Transverse colon (tissue), 4 donors: ENCODE measurements around the gene RPL41. TPM values are rescaled to one million over a fixed set of nuclear protein-coding genes. Genes with fewer than 3 reads are reported as not detected.

Experiments
- DNase-seq: peaks from one replicate; pipeline ENCODE4 v3.0.0-alpha.2; 2019
- H3K27ac ChIP-seq, 4 donors: fragments of 200-600 bp; sonication (generic); 2 replicates each; pipeline ENCODE4 v1.5.1; 2016 to 2018; ENCODE audit warnings: inconsistent platforms in 4 of 4
- H3K27me3 ChIP-seq: fragments of 200-600 bp; sonication (generic); 2 replicates; pipeline ENCODE4 v1.5.1; 2017; ENCODE audit warnings: inconsistent platforms
- H3K36me3 ChIP-seq, 4 donors: fragments of 200-600 bp; sonication (generic); 2 replicates each; pipeline ENCODE4 v1.5.1; 2017 to 2019; ENCODE audit warnings: inconsistent platforms in 4 of 4
- H3K4me1 ChIP-seq, 4 donors: fragments of 200-600 bp; sonication (generic); 2 replicates each; pipeline ENCODE4 v1.5.1; 2017 to 2020; ENCODE audit warnings: inconsistent platforms in 4 of 4
- H3K4me3 ChIP-seq, 4 donors: fragments of 200-600 bp; sonication (generic); 1 replicate in 1 of 4; 2 replicates in 3 of 4; pipeline versions ENCODE4 v1.5.1 to v1.6.1; 2017 to 2019; ENCODE audit warnings: inconsistent platforms in 4 of 4
- H3K9me3 ChIP-seq, 2 donors: fragments of 200-600 bp; sonication (generic); 2 replicates each; pipeline ENCODE4 v1.5.1; 2017 to 2019; ENCODE audit warnings: inconsistent platforms in 2 of 2
- EP300 ChIP-seq: sonication (generic); formaldehyde crosslinking; IDR thresholded peaks from one replicate; pipeline ENCODE4 v1.6.1; 2017; ENCODE audit warnings: antibody characterized with exemption, low read depth
- POLR2A ChIP-seq: fragments of 450-650 bp; IDR thresholded peaks from one replicate; pipeline ENCODE4 v1.6.1; 2016; ENCODE audit warnings: antibody characterized with exemption, mild to moderate bottlenecking, moderate library complexity
- POLR2AphosphoS5 ChIP-seq, 3 donors: sonication (generic); formaldehyde crosslinking; IDR thresholded peaks; one replicate each; pipeline ENCODE4 v1.6.1; 2016; ENCODE audit warnings: antibody characterized with exemption in 3 of 3
- WGBS, 2 donors: methylation state at CpG; one replicate each; pipeline ENCODE4 v1.1.5; 2018; ENCODE audit warnings: low coverage in 1 of 2; 5-methylcytosine and 5-hydroxymethylcytosine counted together
- in situ Hi-C, 4 donors: fragments of 200-750 bp; cut with MboI; loops; one replicate each; pipeline versions ENCODE4 v1.15.0 to v1.15.1; 2017; ENCODE audit warnings: low sequenced_read_pairs in 3 of 4, low pct_ligation_motif_present in 1 of 4, low pct_unique_long_range_greater_than_20kb in 1 of 4
- intact Hi-C: fragments of 100-400 bp; cut with DNase I; formaldehyde crosslinking; loops from one replicate; pipeline ENCODE4 v1.15.1; 2023; ENCODE audit warnings: low total_unique reads
- total RNA-seq, 4 donors: library from RNA; depleted of rRNA; stranded (reverse); fragments of >200 nt; gene quantifications; one replicate each; pipeline ENCODE4 v1.1.0, GENCODE V29; 2016
- TF ChIP-seq, protein P1 (sequence below), 5 experiments: fragments of 200-600 bp in 3 of 5; fragments of 450-650 bp in 2 of 5; sonication (generic) in 3 of 5; IDR thresholded peaks; 1 replicate in 2 of 5; 2 replicates in 3 of 5; pipeline ENCODE4 v1.5.1; 2016 to 2017; ENCODE audit warnings: antibody characterized with exemption in 5 of 5, inconsistent platforms in 3 of 5, mild to moderate bottlenecking in 2 of 5, moderate library complexity in 1 of 5

The RPL41 gene
- total RNA-seq, 4 donors from 2014 or later, result 841 to 2,950 (median 1,684) TPM

DNA sequence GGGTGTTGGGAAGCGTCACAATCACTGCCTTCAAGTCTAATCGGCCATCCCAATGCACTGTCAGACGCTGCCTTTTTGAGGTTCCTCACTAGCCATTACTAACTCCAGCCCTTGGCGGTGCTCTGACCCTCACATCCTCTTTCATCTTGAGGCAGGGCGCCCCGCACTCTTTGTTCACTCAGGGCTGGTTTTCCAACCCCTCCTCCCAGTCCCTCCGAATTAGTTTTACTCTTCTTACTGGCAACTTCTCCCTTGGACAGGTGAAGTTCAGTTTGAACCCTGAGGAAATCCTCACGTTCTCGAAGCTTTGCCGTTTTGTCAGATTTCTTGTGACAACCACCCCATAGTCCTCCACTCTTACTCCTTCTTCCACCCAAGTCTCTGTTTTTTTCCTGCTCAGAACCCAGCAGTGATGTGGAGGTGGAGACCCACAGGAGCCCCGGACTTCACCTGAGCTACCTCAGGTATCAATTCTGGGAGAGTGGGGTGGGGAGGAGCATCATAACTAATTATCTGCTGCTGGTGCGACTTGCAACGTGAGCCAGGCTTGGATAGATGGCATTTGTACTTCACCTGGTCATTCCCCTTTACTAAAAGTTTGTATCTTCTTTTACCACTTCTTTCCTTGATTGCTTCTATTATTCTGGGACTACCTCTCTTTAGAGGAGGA is 2.4 kb downstream of the RPL41 start:
- intact Hi-C loops (loop anchor here (2.0 kb wide), 1 partner anchor 70 kb away; the partner anchor contains the start of gene SMARCC2), in situ Hi-C loops (loop anchor here in 2 of 4 donors (10.0 kb wide), 2 partner anchors 74 to 394 kb away; partner anchors contain the start of genes CD63 (in 1 of the 2), RDH5 (in 1 of the 2) and RPS26 (in 1 of the 2))
- H3K9me3 ChIP-seq, result no peaks in the 10 kb centered on the region
- H3K4me3 ChIP-seq, result peak overlapping the region; percentile 54 to 89 (median 70)
- TF ChIP-seq, protein P1, sequence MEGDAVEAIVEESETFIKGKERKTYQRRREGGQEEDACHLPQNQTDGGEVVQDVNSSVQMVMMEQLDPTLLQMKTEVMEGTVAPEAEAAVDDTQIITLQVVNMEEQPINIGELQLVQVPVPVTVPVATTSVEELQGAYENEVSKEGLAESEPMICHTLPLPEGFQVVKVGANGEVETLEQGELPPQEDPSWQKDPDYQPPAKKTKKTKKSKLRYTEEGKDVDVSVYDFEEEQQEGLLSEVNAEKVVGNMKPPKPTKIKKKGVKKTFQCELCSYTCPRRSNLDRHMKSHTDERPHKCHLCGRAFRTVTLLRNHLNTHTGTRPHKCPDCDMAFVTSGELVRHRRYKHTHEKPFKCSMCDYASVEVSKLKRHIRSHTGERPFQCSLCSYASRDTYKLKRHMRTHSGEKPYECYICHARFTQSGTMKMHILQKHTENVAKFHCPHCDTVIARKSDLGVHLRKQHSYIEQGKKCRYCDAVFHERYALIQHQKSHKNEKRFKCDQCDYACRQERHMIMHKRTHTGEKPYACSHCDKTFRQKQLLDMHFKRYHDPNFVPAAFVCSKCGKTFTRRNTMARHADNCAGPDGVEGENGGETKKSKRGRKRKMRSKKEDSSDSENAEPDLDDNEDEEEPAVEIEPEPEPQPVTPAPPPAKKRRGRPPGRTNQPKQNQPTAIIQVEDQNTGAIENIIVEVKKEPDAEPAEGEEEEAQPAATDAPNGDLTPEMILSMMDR (IDR thresholded peaks at IDR 0.05), result no peak
- TF ChIP-seq EP300, result no peak
- no peak for TF ChIP-seq POLR2A
- no peak for TF ChIP-seq POLR2AphosphoS5 (IDR thresholded peaks at IDR 0.05)
- WGBS, 2 donors, result 6 to 15% methylated on average over 7 to 13 of the region's 13 CpGs
- peak overlapping the region; percentile 91 to 99 (median 96) for H3K27ac ChIP-seq
- DNase-seq, result no peak
- no peaks in the 10 kb centered on the region for H3K36me3 ChIP-seq
- H3K4me1 ChIP-seq, result peaks cover 8 to 29% (median 20%) of the 10 kb centered on the region in 4 donors
- H3K27me3 ChIP-seq, result no peaks in the 10 kb centered on the region

DNA sequence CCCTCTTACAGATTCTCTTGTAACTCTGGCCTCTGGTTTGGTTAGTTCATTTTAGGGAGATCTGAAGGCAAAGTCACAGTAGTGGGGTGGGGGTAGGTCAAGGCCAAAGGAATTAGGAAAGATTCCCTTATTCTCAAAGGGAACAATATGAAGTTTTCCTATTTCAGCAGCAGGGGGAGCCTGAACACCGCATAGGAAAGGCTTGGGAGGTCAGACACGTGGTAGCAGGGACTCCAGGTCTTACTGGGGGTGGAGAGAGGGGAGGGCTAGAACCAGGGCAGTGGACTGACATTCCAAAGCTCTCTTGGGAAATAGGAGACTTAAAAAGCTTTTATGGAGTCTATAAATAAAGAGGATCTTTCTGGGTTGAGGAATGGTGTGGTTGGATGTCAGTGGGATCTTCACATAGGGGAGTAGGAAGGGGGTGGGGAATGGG is 2.9 kb downstream of the RPL41 start:
- peak; percentile 22 to 29 (median 29) for TF ChIP-seq POLR2AphosphoS5 (IDR thresholded peaks at IDR 0.05)
- no peak for TF ChIP-seq EP300
- TF ChIP-seq, protein P1 (IDR thresholded peaks at IDR 0.05), result peak; percentile 67 to 97 (median 80)
- H3K27ac ChIP-seq, result peak overlapping the region; percentile 91 to 99 (median 96)
- in situ Hi-C loops, result loop anchor here in 2 of 4 donors (10.0 kb wide), 2 partner anchors 75 to 395 kb away; partner anchors contain the start of genes CD63 (in 1 of the 2), RDH5 (in 1 of the 2) and RPS26 (in 1 of the 2)
- 0% methylated on average over 2 of the region's 2 CpGs for WGBS, 2 donors
- peaks cover 8 to 29% (median 20%) of the 10 kb centered on the region in 4 donors for H3K4me1 ChIP-seq
- H3K4me3 ChIP-seq, result peak overlapping the region in 2 of 4 donors; percentile 54 to 75
- no peaks in the 10 kb centered on the region for H3K9me3 ChIP-seq
- H3K27me3 ChIP-seq, result no peaks in the 10 kb centered on the region
- peak; percentile 78 for DNase-seq
- intact Hi-C loops, result loop anchor here (2.0 kb wide), 1 partner anchor 69 kb away; the partner anchor contains the start of gene SMARCC2
- H3K36me3 ChIP-seq, result no peaks in the 10 kb centered on the region

DNA sequence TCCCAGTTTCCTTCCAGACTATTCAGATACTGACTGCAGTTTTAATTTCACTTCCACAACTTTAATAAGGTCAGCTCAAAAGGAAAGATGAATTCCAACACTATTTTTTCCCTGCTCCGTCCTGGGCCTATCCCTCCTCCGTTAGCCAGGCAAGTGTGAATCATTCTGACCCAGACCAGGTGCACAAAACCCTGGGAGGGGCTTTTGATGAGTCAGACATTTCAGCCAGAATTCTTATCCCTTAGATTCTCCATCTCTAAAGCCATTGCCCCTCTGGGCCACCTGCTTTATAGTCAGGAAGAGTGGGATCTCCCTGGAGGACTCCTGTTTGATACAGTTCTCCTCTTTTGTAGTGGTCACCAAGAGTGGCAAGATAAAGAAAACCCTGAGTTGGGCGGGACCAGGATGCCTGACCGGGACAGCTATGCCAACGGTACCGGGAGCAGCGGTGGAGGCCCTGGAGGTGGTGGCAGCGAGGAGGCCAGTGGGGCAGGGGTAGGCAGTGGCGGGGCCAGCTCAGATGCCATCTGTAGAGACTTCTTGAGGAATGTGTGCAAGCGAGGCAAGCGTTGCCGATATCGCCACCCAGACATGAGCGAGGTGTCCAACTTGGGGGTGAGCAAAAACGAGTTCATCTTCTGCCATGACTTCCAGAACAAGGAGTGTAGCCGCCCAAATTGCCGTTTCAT is 3.9 kb downstream of the RPL41 start:
- WGBS, 2 donors, result 55 to 94% methylated on average over 2 to 17 of the region's 17 CpGs
- intact Hi-C loops, result no loop called here
- in situ Hi-C loops, result loop anchor here in 1 of 4 donors (10.0 kb wide), 1 partner anchor 64 kb away; the partner anchor contains the start of gene SMARCC2
- H3K27ac ChIP-seq, result peak overlapping the region; percentile 91 to 99 (median 96)
- H3K4me3 ChIP-seq, result no peak overlapping the region
- no peaks in the 10 kb centered on the region for H3K36me3 ChIP-seq
- DNase-seq, result no peak
- H3K9me3 ChIP-seq, result no peaks in the 10 kb centered on the region
- TF ChIP-seq EP300 (no peak), POLR2A (no peak), POLR2AphosphoS5 (IDR thresholded peaks at IDR 0.05) (no peak)
- TF ChIP-seq, protein P1 (IDR thresholded peaks at IDR 0.05), result no peak
- H3K27me3 ChIP-seq, result no peaks in the 10 kb centered on the region
- H3K4me1 ChIP-seq, result peaks cover 8 to 33% (median 19%) of the 10 kb centered on the region in 4 donors
